ENCODE measurements around the gene CDC27.
"Not testable (repeated sequence)": the region's sequence is repeated elsewhere in the genome, so short reads cannot be mapped to it uniquely, and the experiment has no call there.

CDC27 gene

DNA sequence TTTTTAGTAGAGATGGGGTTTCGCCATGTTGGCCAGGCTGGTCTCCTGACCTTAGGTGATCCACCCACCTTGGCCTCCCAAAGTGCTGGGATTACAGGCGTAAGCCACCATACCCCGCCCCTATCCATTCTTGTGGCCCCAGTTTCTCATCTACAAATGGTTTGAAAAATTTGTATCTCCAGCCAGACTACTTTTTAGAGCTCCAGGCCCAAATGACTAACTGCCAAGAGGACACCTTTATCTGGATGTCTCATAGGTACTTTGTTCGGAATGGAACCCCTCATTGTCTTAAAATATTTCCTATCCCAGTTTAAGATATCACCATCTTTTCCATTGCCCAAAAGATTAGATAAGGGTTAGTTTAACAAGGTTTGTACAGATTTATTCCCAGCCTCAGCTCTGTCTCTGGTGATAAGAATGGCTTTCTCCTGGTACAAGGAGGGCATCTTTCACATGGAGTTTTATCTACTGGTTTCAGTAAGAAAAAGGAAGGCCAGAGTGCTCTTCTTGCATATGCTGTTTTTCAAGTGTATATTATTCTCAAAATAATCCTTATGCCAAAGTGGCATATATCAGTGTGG lies 4.9 kb upstream of the CDC27 start:
- no peak for DNase-seq (ENCODE audit: low read depth in 2 of 2, low spot score in 1 of 2)

DNA sequence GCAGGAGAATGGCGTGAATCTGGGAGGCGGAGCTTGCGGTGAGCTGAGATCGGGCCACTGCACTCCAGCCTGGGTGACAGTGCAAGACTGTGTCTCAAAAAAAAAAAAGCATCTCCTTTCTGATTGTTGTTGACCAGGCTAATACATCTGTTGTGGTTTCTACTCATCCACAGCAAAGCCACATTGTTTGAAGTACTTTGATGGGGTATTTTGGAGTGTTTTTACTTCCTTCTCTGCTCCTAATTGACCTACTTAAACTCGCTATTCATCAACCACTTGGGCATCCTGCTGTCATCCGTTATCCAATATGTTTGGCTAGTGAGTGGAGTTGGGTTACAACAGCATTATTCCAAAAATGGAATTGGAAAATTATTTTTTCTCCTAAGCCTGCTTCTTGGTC lies 3.5 kb upstream of the CDC27 start:
- DNase-seq (ENCODE audit: low read depth in 2 of 2, low spot score in 1 of 2), result no peak

DNA sequence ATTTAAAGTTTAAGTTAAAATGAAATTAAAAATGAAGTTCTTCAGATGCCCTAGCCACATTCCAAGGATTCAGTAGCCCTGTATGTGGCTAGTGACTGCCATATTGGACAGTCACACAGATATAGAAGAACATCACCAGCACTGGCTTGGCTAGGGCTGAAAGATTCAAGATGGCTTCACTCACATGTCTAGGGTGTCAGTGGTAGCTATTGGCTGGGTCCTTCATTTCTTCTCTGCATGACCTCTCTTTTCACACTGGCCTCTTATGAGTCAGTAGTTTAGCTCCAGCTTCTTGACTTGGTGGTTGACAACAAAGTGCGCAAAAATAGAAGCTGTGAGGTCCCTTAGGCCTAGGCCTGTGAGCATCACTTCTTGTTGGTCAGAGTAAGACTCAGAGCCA lies 1.7 kb upstream of the CDC27 start:
- no peak for DNase-seq (ENCODE audit: low read depth in 2 of 2, low spot score in 1 of 2)

DNA sequence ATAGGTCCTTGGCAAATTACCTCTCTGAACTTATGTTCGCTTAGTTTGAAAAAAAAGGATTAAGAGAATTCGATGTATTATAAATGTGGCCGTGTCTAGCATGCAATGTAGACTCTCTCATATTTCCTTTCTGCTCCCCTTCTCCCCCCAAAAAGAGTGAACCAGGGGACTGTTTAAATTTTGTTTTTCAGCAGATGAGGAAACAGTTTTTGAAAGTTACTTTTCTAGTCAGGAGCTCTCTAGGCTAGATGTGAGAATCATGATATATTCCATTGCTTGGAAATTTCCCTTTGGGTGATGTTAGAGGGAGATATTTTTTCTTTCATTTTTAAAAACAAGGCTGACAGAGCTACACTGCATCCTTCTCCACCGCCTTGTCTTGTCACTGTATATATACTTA lies 1.1 kb upstream of the CDC27 start:
- DNase-seq (ENCODE audit: low read depth in 2 of 2, low spot score in 1 of 2), result no peak

DNA sequence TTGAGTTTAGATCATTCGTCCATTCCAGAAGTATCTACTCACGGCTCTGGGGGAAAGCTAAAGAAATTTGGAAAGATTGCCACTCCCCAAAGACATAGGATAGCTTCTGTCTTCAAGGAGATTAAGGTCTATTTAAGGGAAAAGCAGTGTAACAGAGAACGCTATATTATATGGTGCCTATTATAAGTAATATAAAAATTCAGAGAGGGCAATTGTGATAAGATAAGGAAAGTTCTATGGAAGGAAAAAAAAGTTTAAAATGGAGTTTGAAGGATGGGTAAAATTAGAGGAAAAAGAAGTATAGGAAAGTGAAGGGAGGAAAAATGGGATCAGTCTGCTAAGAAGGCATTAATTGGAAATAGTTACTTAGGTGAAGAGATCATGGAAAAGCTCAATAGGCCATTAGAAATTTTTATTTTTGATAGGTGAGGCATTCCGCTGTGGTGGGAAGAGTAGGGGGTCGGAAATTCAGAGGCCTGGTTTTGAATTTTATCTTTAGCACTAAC lies 690 bp upstream of the CDC27 start:
- DNase-seq (ENCODE audit: low read depth in 2 of 2, low spot score in 1 of 2), result no peak

DNA sequence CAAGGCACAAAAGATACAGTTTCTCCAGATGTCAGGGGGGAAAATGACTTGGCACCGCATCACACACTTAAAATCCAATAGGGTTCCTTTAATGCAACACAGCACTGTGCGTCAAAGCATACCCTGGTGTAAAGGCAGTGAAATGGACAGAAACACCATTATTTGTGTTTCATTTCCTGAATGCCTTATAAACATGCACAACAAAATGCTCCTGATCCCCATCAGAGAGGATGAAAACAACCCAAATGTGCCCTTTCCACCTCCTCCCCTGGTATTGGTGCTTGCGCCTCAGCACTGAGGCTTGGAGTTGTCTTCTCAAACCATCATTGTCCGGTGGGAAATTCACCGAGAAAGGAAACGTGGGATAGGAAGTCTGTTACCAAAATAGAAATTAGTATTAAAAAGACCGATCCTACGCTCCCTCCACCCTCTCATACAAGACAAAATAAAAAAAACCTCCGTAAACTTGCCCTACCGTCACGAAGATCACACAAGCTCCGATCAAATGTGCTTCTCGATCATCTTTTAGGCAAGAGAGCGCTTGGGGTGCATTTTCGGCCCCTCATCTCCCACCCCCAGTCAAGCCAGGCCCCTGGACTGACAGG lies 722 bp downstream of the CDC27 start:
- no peak for DNase-seq (ENCODE audit: low read depth in 2 of 2, low spot score in 1 of 2)

DNA sequence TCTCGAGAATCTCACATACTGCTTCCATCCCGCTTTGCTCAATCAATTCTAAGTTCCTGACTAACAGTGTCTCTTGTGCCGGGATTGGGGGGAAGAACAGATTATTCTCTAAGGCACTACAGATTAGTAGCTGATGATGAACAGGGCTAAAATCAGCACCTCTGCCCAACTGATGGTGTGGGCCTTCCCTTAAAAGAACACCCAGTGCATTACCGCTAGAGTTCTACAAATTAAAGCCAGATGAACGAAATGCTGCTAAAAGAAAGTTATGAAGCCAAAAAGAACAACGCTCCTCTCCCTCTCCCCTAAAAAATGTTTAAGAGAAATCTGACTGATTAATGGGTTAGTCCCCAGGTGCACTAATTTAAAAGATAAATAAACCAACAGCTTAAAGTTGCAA lies 4.4 kb downstream of the CDC27 start:
- no peak for DNase-seq (ENCODE audit: low read depth in 2 of 2, low spot score in 1 of 2)

DNA sequence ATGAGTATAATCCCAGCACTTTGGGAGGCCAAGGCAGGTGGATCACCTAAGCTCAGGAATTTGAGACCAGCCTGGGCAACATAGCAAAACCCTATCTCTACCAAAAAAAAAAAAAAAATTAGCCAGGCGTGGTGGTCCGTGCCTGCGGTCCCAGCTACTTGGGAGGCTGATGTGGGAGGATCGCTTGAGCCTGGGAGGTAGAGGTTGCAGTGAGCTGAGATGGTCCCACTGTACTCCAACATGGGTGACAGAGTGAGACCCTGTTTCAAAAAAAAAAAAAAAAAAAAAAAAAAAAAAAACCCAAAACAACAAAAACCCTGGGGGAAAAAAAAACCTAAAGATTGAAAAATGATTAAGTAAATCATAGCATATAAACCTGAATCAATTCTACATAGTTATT lies 8.1 kb downstream of the CDC27 start:
- DNase-seq (ENCODE audit: low read depth in 2 of 2, low spot score in 1 of 2), result not testable (repeated sequence)

DNA sequence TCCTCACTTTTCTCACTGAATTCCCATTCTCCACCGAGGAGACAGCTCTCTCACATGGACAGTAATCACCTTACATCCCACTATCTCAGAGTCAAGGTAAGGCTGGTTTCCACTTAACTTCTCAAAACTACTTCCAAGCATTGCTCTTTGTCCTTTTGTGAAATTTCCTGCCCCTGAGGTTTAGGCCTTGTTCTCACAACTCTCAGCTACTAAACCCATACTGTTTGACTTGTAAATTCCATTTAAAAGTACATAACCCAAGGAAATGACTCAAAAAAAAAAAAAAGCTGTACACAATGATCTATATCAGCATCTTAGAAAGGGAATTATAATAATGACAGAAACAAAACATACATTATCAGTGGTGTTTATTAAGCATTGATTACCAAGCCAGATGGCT lies 8.8 kb downstream of the CDC27 start:
- DNase-seq (ENCODE audit: low read depth in 2 of 2, low spot score in 1 of 2), result no peak

DNA sequence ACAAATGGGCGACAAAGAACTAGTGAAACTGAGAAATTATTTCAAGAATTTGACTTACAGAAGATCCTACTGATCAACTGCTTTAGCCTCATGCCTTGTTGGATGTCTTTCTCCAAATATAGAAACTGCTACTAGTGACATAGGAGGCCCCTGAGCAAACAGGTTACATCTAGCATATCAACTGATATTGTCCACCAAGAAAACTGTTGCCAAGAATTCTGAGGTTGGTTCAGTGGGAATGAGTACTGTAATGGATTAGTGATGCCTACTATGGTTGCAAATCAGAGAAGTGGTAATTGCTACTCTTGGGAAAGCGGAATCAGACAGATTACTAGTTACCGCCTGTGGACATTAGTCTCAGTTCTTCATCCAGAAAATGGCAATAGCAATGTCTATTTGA lies 10.0 kb downstream of the CDC27 start:
- DNase-seq (ENCODE audit: low read depth in 2 of 2, low spot score in 1 of 2), result no peak

DNA sequence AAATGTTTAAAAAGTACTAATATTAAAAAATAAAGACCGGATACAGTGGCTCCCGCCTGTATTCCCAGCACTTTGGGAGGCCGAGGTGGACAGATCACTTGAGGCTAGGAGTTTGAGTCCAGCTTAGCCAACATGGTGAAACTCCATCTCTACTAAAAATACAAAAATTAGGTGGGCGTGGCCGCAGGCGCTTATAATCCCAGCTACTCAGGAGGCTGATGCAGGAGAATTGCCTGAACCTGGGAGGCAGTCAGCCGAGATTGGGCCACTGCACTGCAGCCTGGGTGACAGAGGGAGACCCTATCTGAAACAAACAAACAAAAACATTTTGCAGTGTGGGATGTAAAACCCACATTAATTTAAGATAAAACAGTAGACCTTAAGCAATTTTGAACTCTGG lies 11.8 kb downstream of the CDC27 start:
- DNase-seq (ENCODE audit: low read depth in 2 of 2, low spot score in 1 of 2), result no peak

DNA sequence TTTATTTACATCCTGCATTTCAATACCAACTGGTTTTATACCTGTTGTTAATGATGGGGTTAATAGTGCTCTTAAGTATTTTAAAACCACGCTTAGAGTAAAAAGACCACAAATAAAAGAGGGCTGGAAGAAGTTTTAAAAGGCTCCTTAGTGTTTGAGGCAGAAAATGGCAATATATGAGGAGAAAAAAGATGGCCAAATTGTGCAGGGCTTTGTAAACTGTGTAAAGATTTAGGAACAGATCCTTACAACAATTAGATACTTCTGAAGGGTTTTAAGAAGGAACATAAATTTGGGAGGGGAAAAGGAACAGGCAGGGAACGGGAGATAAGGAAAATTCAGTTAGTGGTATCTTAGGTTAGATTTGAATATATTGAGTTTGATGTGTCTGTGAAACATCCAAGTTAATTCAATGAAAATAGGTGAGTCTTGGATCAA lies 12.7 kb downstream of the CDC27 start:
- no peak for DNase-seq (ENCODE audit: low read depth in 2 of 2, low spot score in 1 of 2)

DNA sequence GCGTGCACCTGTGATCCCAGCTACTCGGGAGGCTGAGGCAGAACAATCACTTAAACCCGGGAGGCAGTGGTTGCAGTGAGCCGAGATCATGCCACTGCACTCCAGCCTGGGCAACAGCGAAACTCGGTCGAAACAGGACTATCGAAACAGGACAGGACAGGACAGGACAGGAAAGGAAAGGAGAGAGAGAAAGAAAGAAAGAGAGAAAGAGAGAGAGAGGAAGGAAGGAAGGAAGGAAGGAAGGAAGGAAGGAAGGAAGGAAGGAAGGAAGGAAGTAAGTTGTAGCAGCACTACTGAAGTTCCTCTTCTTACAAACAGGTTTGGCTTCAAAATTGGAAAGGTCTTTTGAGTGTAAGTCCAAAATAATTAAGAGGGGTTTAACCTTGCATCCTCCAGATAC lies 14.3 kb downstream of the CDC27 start:
- DNase-seq (ENCODE audit: low read depth in 2 of 2, low spot score in 1 of 2), result not testable (repeated sequence)

DNA sequence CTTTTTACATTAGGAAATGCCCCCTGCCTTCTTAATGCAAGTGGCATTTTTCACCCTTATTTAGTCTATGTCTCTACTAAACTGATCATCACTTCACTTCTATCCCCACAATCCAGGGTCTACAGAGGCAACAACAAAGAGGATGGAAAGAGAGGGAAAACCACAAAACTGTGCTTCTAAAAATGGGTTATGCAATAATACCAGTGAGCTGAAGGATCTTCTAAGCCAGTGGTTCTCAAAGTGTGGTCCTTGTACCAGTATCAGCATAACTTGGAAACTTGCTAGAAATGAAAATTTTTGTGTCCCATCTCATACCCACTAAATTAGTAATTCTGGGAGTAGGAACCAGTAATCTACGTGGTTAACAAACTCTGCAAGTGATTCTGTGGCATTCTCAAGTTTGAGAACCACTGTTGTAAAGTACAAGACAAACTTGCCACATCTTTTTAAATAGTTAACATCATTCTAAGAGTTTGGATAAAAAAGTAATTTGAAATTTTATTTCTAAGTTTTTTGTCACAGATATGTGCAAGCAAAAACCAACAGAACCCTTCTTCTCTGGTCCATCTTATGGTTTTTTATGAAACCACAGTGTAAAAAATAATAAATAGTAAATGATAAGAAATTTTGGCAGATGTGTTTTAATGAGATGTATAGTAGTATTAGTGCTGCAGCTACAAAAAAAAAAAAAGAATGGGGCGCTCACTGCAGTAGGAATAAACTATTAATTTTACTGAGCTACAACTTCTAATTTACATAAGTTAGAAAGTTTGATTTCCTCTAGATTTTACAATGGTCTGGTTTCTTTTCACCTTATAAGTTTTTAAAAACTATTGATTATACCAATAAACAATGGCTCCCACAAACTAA lies 16.2 kb downstream of the CDC27 start:
- no peak for DNase-seq (ENCODE audit: low read depth in 2 of 2, low spot score in 1 of 2)

DNA sequence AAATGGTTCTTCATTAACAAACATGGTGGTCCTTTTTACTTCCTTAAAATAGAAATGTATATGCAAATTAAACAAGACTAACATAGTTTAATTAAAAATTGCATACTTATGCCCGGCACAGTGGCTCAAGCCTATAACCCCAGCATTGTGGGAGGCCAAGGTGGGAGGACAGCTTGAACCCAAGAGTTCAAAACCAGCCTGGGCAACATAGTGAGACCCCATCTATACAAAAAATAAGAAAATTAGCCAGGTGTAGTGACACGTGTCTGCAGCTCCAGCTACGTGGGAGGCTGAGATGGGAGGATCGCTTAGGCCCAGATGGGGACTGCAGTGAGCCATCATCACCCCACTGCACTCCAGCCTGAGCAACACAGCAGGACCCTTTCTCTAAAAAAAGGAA lies 18.4 kb downstream of the CDC27 start:
- DNase-seq (ENCODE audit: low read depth in 2 of 2, low spot score in 1 of 2), result no peak

DNA sequence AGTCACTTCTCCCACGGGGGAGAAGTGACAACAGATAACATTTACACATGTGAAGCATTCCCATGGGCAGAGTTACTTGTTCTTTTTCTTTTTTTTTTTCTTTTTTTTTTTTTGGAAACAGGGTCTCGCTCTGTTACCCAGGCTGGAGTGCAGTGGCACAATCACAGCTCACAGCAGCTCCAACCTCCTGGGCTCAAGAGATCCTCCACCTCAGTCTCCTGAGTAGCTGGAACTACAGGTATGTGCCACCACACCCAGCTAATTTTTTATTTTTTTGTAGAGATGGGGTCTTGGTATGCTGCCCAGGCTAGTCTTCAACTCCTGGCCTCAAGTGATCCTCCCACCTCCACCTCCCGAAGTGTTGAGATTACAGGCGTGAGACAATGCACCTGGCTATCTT lies 20.2 kb downstream of the CDC27 start:
- DNase-seq (ENCODE audit: low read depth in 2 of 2, low spot score in 1 of 2), result not testable (repeated sequence)

DNA sequence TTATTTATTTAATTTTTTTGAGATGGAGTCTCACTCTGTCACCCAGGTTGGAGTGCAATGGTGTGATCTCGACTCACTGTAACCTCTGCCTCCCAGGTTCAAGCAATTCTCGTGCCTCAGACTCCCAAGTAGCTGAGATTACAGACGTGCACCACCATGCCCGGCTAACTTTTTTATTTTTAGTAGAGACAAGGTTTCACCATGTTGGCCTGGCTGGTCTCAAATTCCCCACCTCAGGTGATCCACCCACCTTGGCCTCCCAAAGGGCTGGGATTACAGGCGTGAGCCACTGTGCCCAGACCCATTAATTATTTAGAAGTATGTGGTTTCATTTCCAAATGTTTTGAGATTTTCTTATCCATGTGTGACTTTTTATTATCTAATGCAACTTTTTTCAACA lies 22.2 kb downstream of the CDC27 start:
- DNase-seq (ENCODE audit: low read depth in 2 of 2, low spot score in 1 of 2), result not testable (repeated sequence)

DNA sequence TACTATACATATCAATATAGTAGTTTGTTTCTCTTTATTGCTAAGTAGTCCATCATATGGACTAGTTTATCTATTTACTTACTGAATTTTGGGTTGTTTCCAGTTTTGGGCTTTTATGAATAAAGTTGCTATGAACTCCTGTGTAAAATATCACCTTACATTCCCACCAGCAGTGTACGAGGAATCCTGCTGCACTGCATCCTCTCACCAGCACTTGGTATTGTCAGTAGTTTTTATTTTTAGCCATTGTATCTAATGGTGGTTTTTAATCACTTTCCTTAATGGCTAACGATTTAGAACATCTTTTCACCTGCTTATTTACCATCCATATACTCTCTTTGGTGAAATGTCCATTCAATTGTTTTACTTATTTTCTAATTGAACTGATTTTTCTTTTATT lies 24.0 kb downstream of the CDC27 start:
- no peak for DNase-seq (ENCODE audit: low read depth in 2 of 2, low spot score in 1 of 2)

DNA sequence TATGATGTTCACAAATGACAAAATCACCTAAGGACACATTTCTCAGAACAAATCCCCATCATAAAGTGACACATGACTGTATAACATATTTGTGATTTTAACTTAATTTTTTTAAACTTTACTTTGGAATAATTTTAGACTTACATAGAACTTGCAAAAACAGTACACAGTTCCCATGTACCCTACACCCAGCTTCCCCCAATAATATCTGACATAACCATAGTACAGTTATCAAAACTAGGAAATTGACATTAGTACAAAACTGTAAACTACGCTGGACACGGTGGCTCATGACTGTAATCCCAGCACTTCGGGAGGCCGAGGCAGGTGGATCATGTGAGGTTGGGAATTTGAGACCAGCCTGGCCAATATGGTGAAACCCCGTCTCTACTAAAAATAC lies 24.8 kb downstream of the CDC27 start:
- no peak for DNase-seq (ENCODE audit: low read depth in 2 of 2, low spot score in 1 of 2)

DNA sequence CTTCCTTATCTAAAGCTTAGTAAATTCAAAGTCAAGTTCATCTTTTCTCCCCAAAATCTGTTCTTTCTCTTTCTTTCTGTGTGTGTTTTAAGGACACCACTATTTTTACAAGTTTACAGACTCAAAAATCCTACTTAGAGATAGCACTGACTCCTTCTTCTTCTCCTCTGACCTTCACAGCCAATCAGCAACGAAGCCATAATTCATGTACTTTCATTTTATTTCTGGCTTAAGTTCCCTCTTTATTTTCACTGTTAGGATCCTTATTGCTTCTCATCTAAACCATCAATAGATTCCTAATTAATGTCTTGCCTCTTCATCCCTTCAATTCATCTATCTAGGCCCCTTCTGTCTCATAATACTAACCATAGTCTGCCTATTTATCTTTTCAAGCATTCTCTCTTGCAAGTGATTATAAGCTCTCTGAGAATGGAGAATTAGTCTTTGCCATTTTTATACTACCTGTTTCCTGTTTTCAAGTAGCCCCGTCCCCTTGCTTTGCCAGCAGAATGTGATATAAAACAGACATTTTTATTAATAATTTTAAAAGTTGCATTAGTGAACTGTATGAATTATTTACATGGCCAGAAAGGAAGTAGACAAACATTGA lies 27.0 kb downstream of the CDC27 start:
- no peak for DNase-seq (ENCODE audit: low read depth in 2 of 2, low spot score in 1 of 2)

DNA sequence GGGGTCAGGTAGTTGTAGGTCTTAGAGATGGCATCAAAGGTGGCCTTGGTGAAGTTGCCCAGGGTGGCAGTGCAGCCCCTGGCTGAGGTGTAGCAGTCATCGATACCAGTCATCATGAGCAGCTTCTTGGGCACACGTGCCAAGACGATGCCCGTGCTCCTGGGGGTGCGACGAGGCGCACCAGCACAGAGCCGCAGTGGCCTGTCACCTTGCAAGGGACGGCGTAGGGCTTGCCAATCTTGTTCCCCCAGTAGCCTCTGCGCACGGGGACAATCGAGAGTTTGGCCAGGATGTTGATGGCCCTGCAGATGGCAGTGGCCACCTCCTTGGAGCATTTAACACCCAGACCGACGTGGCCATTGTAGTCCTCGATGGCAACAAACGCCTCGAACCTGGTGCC lies 29.8 kb downstream of the CDC27 start:
- no peak for DNase-seq (ENCODE audit: low read depth in 2 of 2, low spot score in 1 of 2)

DNA sequence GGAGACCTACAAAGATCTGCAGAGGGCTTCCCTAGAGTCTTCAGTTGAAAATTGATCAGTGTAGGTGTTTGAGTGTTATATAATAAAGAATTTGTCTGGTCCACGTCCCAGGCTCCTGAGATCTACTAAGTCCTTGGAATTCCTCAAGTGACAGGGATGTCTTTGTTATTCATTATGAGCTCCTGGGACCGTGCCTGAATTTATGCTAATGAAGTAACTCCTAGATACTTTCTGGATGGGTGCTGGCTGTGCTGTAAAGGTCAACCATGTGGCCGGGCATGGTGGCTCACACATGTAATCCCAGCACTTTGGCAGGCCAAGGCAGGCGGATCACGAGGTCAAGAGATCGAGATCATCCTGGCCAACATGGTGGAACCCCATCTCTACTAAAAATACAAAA lies 43.7 kb downstream of the CDC27 start:
- no peak for DNase-seq (ENCODE audit: low read depth in 2 of 2, low spot score in 1 of 2)
